Activated CD8-positive, alpha-beta memory T cell treated with anti-CD3 and anti-CD28 coated beads, Interleukin-2, amount 50 U/mL, for 24 hours (primary cell): Measurements from ENCODE around the gene CNPY1.
"Not testable (repeated sequence)": the region's sequence is repeated elsewhere in the genome, so short reads cannot be mapped to it uniquely, and the experiment has no call there.

Experiments used
- DNase-seq: peaks from one replicate; pipeline ENCODE4 v3.0.0-alpha.2; 2020; ENCODE audit errors: extremely low read depth

The CNPY1 gene

DNA sequence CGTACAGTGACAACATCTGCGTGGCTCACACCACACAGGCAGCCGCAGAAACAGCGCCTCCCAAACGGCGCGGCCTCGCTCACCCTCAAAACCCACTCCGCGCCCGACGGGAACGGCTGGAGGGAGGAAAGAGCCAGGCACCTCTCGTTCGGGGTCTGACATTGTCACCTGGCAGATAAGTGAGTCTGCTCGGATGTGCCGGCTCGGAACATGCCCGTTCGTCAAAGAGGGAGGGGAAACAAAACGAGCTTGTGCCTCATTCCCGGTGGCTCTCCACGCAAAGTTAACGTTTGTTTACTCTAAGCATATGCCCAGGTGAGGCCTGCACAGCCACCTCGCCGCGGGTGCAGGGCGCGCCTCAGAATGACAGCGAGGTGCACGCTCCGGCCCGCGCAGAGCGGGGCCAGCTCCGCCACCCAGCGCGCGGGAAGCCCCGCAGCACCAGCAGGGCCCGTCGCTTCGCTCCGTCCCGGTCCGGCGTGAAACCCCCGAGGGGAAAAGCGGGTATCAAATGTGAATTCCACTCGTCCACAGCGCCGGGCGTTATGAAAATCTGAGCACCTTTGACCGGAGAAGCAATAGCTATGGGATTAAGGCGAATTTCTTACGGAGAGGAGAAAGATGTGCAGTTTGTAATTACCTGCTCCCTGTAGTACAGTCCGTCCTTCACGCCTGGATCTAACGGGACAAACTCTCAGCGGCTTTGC, 13.1 kb downstream of the CNPY1 start:
- no peak for DNase-seq

DNA sequence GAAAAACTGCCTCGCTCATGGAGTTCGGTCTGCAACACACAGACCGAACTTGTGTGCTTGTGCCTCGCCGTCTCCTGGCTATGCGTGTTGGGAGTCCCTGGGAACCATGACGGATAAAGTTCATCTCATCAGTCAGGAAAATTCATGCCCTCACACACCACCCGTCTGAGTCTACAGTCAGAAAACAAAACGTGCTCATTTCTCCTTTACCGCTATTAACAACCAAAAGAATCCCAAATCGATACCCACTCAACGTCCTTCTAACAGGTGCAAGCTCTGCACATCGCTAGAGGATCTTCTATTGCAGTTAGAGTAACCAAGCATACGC, 13.6 kb downstream of the CNPY1 start:
- DNase-seq: no peak

DNA sequence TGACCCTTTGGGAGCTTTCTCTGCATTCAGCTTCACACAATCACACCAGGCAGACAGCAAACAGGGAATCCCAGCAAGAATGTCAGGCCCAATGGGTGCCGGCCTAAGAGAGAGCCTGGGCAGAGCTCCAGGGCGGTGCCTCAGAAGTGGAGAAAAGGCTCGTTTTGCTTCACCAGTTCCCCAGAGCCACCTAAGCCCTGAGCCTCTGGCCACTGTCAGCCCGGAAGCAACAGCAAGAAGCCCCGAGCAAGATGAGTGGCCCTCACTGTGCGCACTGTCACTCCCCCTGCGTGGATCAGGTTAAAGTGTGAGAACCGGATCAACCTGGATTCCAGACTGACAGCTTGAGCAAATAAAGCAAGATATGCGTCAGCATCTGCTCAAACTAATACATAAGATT, 14.7 kb downstream of the CNPY1 start:
- no peak for DNase-seq

- no peak for DNase-seq
Measured at GRCh38 chr7:155530601-155531000, 15.8 kb downstream of the CNPY1 start.

- DNase-seq: no peak
Measured at GRCh38 chr7:155529845-155530244, 16.5 kb downstream of the CNPY1 start.

- DNase-seq: no peak
Measured at GRCh38 chr7:155529346-155529745, 17.0 kb downstream of the CNPY1 start.

- DNase-seq: no peak
Measured at GRCh38 chr7:155527664-155528063, 18.7 kb downstream of the CNPY1 start.

- no peak for DNase-seq
Measured at GRCh38 chr7:155526225-155526624, 20.1 kb downstream of the CNPY1 start.

GRCh38 chr7:155524018-155524556, 22.3 kb downstream of the CNPY1 start:
- DNase-seq: no peak

- DNase-seq: no peak
Measured at GRCh38 chr7:155523168-155523675, 23.1 kb downstream of the CNPY1 start.

DNA sequence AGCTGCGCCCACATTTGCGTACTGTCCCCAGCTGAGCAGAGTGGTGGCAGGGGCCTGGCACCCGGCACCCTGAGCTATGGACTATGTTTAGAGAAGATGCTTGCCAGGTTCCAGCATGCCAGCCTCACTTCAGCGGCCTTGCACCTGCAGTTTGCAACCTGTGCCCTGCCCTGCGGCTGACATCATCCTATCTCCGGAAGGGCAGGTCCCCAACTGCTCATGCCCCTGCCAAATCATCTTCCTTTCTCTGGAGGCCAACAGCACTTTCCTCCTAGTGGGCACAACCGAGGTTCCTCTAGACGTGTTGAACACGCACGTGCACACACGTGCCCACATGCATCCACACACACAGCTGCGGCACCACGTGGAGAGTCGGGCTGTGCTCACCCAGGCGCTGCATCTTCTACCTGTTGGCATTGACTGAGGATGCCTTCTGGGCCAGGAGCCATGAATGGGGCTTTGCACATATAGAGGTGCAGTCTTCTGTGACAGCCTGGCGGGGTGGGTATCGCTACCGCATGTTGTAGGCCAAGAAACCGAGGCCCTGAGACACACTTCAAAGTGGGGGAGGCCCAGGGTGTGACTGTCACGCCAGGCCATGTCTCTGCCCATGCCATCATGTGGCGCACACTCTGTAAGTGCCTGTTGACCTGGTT, 24.5 kb downstream of the CNPY1 start:
- DNase-seq: no peak

- no peak for DNase-seq
Measured at GRCh38 chr7:155521007-155521742, 25.2 kb downstream of the CNPY1 start.

DNA sequence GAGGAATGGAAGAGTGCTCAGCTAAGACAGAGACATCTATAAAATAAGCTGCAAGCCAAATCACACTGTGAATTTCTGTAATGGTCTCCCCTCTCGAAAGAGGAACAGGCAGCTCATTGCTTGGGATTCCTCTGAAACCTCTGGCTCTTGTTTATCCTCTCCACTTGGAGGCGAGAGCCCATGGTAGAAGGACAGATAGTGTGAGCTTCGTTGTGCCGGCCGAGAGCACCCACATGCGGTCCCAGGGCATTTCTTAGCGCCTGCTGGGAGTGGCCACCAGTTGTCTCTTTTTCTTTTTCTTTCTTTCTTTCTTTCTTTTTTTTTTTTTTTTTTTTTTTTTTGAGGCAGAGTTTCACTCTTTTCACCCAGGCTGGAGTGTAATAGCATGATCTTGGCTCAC, 26.2 kb downstream of the CNPY1 start:
- DNase-seq: no peak

GRCh38 chr7:155519358-155519757, 27.0 kb downstream of the CNPY1 start:
- DNase-seq: not testable (repeated sequence)

DNA sequence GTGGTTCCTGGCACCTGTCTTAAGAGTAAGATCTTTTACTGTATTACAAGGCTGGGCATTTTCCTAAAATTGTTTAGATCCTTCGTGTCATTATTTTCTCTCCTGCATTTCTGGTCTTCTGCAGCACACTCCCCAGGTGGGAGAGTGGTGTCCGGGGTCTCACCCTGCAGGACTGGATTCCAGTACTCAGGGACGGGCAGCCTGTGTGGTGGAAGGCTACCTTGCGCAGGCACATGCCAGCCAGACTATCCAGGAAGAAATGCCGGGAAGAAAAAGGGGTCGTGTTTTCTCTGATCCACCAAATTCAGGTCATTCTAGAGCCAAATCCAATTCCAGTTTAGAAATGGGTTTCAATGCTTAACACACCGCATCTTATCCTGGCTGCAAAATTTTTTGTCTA, 27.7 kb downstream of the CNPY1 start:
- DNase-seq: no peak

DNA sequence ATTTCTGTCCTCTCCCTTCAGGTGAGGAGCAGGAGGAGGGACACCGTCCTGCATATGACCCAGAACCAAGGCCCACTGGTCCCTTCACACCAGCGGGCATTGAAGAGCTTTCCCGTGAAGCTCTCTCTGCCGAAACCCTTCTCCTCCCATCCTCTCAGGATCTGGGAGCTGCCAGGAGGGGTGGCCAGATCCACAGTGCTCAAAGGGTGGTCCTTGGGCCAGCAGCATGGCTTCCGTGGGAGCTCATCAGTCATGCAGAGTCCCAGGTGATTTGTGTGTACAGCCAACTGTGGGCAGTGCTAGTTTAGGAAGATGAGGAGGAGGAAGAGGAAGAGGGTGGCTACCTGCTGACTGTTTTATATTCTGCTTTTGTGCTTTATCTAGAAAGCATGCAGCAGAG, 28.4 kb downstream of the CNPY1 start:
- DNase-seq: no peak

DNA sequence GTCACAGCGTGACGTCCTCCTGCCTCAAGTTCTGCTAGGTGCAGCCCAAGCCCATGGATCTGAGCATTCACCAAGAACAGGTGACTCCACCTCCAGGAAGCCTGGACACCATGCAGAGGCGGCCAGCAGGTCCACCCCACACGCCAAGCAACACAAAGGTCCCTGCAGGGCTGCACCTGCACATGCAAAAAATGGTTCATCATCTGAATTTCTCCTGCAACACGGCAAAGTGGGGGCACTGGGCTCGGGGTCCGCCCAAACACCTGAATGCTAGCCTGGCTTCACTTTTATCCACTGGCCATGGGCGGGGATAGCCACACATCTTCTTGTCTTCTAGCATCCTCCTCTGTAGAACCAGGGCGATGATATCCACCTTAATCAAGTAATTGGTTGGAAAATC, 28.9 kb downstream of the CNPY1 start:
- DNase-seq: no peak

DNA sequence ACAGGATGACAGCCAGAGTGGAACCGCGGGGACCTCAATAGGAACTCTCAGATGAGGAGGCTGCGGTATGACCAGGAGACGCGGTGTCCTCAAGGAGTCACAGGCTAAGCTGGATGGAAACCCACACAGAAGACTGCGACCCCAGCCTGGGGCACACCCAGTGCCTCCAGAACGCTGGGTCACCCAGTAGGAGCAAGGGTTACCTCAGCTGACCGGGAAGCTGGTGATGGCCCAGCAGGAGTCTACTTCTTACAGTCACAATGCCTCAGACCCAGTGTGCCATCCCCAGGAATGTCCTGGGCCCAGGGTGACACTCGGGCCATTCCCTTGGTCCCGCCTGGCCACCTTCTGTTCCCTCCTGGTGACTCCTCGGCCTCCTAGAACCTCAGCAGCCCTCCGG, 29.9 kb downstream of the CNPY1 start:
- DNase-seq: no peak

DNA sequence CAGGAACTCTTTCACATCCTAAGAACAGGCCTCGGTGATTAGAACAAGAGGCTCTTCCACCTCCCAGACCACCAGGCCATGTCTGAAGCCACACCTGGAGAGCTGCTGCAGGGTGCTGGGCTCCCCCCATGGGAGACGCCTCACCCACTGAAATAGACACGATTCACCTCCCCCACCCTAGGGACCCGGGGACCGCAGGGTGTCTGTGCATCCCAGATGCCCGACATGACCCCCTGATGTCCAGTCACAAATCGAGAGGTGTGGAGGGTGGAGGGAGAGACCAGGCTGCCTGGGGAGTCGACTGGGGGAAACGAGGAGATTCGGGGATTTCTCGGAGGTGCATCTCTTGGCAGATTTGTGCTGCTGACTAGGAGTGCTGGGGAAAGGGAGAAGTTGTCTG, 31.0 kb downstream of the CNPY1 start:
- DNase-seq: no peak

- DNase-seq: no peak
Measured at GRCh38 chr7:155514296-155514695, 32.1 kb downstream of the CNPY1 start.

- no peak for DNase-seq
Measured at GRCh38 chr7:155513543-155514285, 32.6 kb downstream of the CNPY1 start.
